CD4-positive, alpha-beta T cell (primary cell): ENCODE results near the gene ATG12. TPM values are rescaled to one million over a fixed set of nuclear protein-coding genes. Genes with fewer than 3 reads are reported as not detected.
"Not testable (repeated sequence)": the region's sequence is repeated elsewhere in the genome, so short reads cannot be mapped to it uniquely, and the experiment has no call there.

Source experiments
- ATAC-seq: fragments of 200-7000 bp; cut with Tn5 transposase; one replicate; pipeline ENCODE4 v1.10.0; 2022; ENCODE audit warnings: mild to moderate bottlenecking; ENCODE audit not compliant: poor library complexity
- CTCF ChIA-PET: fragments of 350-600 bp; sonication (Branson Sonifier 250); formaldehyde crosslinking; loops from one replicate; lab custom pipeline; 2021; ENCODE audit warnings: antibody characterized with exemption, inconsistent platforms; lab: Charles Lee
- POLR2A ChIA-PET: fragments of 350-600 bp; sonication (Branson Sonifier 250); formaldehyde crosslinking; loops from one replicate; lab custom pipeline; 2021; ENCODE audit warnings: antibody characterized with exemption, inconsistent platforms; lab: Charles Lee
- DNase-seq, 14 experiments: peaks; one replicate each; pipeline ENCODE4 v3.0.0-alpha.2; 2013 to 2020; ENCODE audit warnings: mixed read lengths in 2 of 14
- H3K27ac ChIP-seq, 2 donors: one replicate each; pipeline versions ENCODE4 v1.5.1 to v1.7.0; 2013; ENCODE audit warnings: low read length in 2 of 2, low read depth in 1 of 2, mild to moderate bottlenecking in 1 of 2
- H3K27me3 ChIP-seq, 2 experiments: 1 replicate in 1 of 2; 2 replicates in 1 of 2; pipeline versions ENCODE4 v1.6.1 to v1.7.0; 2013; ENCODE audit warnings: low read length in 2 of 2, control low read depth in 1 of 2, mild to moderate bottlenecking in 1 of 2, moderate library complexity in 1 of 2; ENCODE audit not compliant: insufficient read depth in 2 of 2, control insufficient read depth in 1 of 2
- H3K36me3 ChIP-seq: one replicate; pipeline ENCODE4 v1.6.1; 2013; ENCODE audit warnings: low read length, control low read depth; ENCODE audit not compliant: insufficient read depth
- H3K4me1 ChIP-seq: one replicate; pipeline ENCODE4 v1.6.1; 2013; ENCODE audit warnings: low read length, control low read depth; ENCODE audit not compliant: insufficient read depth
- H3K4me3 ChIP-seq: one replicate; pipeline ENCODE4 v1.5.1; 2013; ENCODE audit warnings: mild to moderate bottlenecking, low read length, moderate library complexity
- H3K9me3 ChIP-seq, 2 experiments: 1 replicate in 1 of 2; 2 replicates in 1 of 2; pipeline versions ENCODE4 v1.6.1 to v1.7.0; 2013; ENCODE audit warnings: low read length in 2 of 2, mild to moderate bottlenecking in 2 of 2, control low read depth in 1 of 2, moderate library complexity in 1 of 2; ENCODE audit not compliant: control insufficient read depth in 1 of 2, insufficient read depth in 1 of 2
- H3K27ac Mint-ChIP-seq: one replicate; pipeline ENCODE4 v1.8.0; 2020; ENCODE audit warnings: mixed read lengths
- H3K27me3 Mint-ChIP-seq: one replicate; pipeline ENCODE4 v1.8.0; 2021; ENCODE audit warnings: mixed read lengths
- H3K36me3 Mint-ChIP-seq: one replicate; pipeline ENCODE4 v1.8.0; 2021; ENCODE audit warnings: low read depth, mixed read lengths
- H3K4me1 Mint-ChIP-seq: one replicate; pipeline ENCODE4 v1.8.0; 2021; ENCODE audit warnings: low read depth, mixed read lengths
- H3K4me3 Mint-ChIP-seq: one replicate; pipeline ENCODE4 v1.8.0; 2020; ENCODE audit warnings: mild to moderate bottlenecking, mixed read lengths
- H3K9me3 Mint-ChIP-seq: one replicate; pipeline ENCODE4 v1.8.0; 2020; ENCODE audit warnings: mixed read lengths
- intact Hi-C, 2 experiments: fragments of 100-400 bp; cut with DNase I in 1 of 2; cut with micrococcal nuclease in 1 of 2; formaldehyde crosslinking; loops; one replicate each; pipeline versions ENCODE4 v1.15.1 to v1.9.0; 2023 to 2025; cut with DNase I, micrococcal nuclease
- total RNA-seq, 174 experiments: library from RNA in 2 of 174; stranded (reverse) in 2 of 174; gene quantifications; one replicate each; pipeline ENCODE4 v1.2.3 and lab custom pipeline; 2021 to 2026
- TF ChIP-seq, protein P1 (sequence below): fragments of 200-600 bp; IDR thresholded peaks from one replicate; pipeline ENCODE4 v1.8.0; 2022; ENCODE audit warnings: antibody characterized with exemption, mild to moderate bottlenecking

ATG12 gene
- total RNA-seq, 2 experiments from 2014 or later = 61.0 to 62.2 TPM

- ATAC-seq = no peak
- H3K4me1 ChIP-seq = no peaks in the 10 kb centered on the region
- no peaks in the 10 kb centered on the region for H3K27me3 Mint-ChIP-seq
- intact Hi-C loops = no loop called here
- H3K4me3 Mint-ChIP-seq = no peak overlapping the region
- DNase-seq = no peak
- TF ChIP-seq, protein P1, sequence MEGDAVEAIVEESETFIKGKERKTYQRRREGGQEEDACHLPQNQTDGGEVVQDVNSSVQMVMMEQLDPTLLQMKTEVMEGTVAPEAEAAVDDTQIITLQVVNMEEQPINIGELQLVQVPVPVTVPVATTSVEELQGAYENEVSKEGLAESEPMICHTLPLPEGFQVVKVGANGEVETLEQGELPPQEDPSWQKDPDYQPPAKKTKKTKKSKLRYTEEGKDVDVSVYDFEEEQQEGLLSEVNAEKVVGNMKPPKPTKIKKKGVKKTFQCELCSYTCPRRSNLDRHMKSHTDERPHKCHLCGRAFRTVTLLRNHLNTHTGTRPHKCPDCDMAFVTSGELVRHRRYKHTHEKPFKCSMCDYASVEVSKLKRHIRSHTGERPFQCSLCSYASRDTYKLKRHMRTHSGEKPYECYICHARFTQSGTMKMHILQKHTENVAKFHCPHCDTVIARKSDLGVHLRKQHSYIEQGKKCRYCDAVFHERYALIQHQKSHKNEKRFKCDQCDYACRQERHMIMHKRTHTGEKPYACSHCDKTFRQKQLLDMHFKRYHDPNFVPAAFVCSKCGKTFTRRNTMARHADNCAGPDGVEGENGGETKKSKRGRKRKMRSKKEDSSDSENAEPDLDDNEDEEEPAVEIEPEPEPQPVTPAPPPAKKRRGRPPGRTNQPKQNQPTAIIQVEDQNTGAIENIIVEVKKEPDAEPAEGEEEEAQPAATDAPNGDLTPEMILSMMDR = no peak
- no peak overlapping the region for H3K4me3 ChIP-seq
- H3K27ac ChIP-seq = no peak overlapping the region
- peaks cover 80% of the 10 kb centered on the region for H3K36me3 Mint-ChIP-seq
- H3K4me1 Mint-ChIP-seq = peaks cover 5% of the 10 kb centered on the region
- H3K9me3 ChIP-seq = no peaks in the 10 kb centered on the region
- ChIA-PET CTCF (no interaction called here), POLR2A (no interaction called here)
- peaks cover 61% of the 10 kb centered on the region for H3K36me3 ChIP-seq
- H3K9me3 Mint-ChIP-seq = peaks cover 6% of the 10 kb centered on the region
- no peaks in the 10 kb centered on the region for H3K27me3 ChIP-seq
- no peak overlapping the region for H3K27ac Mint-ChIP-seq
Measured at GRCh38 chr5:115829913-115830312, 11.5 kb downstream of the ATG12 start.

GRCh38 chr5:115825948-115826347 is 15.4 kb downstream of the ATG12 start:
- H3K27ac ChIP-seq = no peak overlapping the region
- peaks cover 12% of the 10 kb centered on the region for H3K9me3 Mint-ChIP-seq
- TF ChIP-seq, protein P1 = no peak
- POLR2A ChIA-PET = no interaction called here
- no peak overlapping the region for H3K4me3 ChIP-seq
- DNase-seq = no peak
- peaks cover 31% of the 10 kb centered on the region for H3K36me3 ChIP-seq
- H3K4me1 ChIP-seq = no peaks in the 10 kb centered on the region
- ATAC-seq = no peak
- peaks cover 2% of the 10 kb centered on the region for H3K27me3 Mint-ChIP-seq
- peaks cover 0 to 4% of the 10 kb centered on the region in 2 experiments for H3K27me3 ChIP-seq
- intact Hi-C loops = no loop called here
- H3K27ac Mint-ChIP-seq = no peak overlapping the region
- peaks cover under 1% of the 10 kb centered on the region for H3K4me1 Mint-ChIP-seq
- CTCF ChIA-PET = no interaction called here
- no peaks in the 10 kb centered on the region for H3K9me3 ChIP-seq
- H3K36me3 Mint-ChIP-seq = peaks cover 40% of the 10 kb centered on the region
- no peak overlapping the region for H3K4me3 Mint-ChIP-seq

DNA sequence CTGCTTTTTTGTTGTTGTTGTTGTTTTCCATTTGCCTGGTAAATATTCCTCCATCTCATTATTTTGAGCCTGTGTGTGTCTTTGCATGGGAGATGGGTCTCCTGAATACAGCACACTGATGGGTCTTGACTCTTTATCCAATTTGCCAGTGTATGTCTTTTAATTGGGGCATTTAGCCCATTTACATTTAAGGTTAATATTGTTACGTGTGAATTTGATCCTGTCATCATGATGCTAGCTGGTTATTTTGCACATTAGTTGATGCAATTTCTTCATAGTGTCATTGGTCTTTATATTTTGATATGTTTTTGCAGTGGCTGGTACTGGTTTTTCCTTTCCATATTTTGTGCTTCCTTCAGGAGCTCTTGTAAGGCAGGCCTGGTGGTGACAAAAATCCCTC is 16.4 kb downstream of the ATG12 start:
- H3K27ac ChIP-seq, H3K27ac Mint-ChIP-seq, H3K4me1 Mint-ChIP-seq, H3K4me1 ChIP-seq, H3K4me3 ChIP-seq, intact Hi-C loops, ATAC-seq, DNase-seq, CTCF ChIA-PET, POLR2A ChIA-PET, H3K4me3 Mint-ChIP-seq, H3K9me3 ChIP-seq, H3K27me3 ChIP-seq: not testable (repeated sequence)
- Mint-ChIP-seq H3K9me3 (peaks cover 12% of the 10 kb centered on the region), H3K27me3 (peaks cover 11% of the 10 kb centered on the region), H3K36me3 (peaks cover 33% of the 10 kb centered on the region)
- H3K36me3 ChIP-seq = peaks cover 23% of the 10 kb centered on the region

DNA sequence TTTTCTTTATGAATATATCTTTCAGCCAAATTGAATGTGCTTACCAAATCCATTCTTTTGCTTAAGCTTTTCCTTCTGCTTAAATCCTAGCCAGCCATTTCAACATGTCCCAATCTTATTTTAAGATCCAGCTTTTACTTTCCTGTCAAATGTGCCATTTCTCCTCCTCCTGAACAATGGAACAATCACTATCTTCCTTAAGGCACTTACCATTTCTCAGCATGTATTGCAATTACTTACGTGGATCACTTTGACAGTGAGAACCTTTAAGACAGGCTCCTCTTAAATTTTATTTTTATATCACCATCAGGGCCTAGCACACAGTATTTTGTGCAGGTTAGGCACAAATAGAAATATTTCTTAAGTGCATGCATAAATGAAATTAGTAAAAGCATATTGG is 20.5 kb downstream of the ATG12 start:
- intact Hi-C loops = no loop called here
- Histone ChIP-seq H3K4me3 (no peak overlapping the region), H3K27me3 (peaks cover 18 to 36% of the 10 kb centered on the region in 2 experiments), H3K4me1 (peaks cover 11% of the 10 kb centered on the region), H3K9me3 (peaks cover 0 to 9% of the 10 kb centered on the region in 2 experiments), H3K27ac (no peak overlapping the region), H3K36me3 (no peaks in the 10 kb centered on the region)
- ChIA-PET CTCF (no interaction called here), POLR2A (no interaction called here)
- DNase-seq (no peak), ATAC-seq (no peak)
- Mint-ChIP-seq H3K9me3 (peaks cover 8% of the 10 kb centered on the region), H3K4me1 (no peaks in the 10 kb centered on the region), H3K36me3 (no peaks in the 10 kb centered on the region), H3K27ac (no peak overlapping the region), H3K4me3 (no peak overlapping the region), H3K27me3 (peaks cover 42% of the 10 kb centered on the region)
- TF ChIP-seq, protein P1 = no peak
